Loucy (cell line): ENCODE results near the gene SLC18A3.

Experiments used
- H2AFZ ChIP-seq: fragments of 200-600 bp; sonication (generic); 2 replicates; pipeline ENCODE4 v1.6.0; 2016; ENCODE audit warnings: antibody characterized with exemption, mild to moderate bottlenecking, low read length, moderate library complexity
- H3F3A ChIP-seq: fragments of 200-600 bp; 2 replicates; pipeline ENCODE4 v1.6.0; 2016; ENCODE audit warnings: antibody characterized with exemption, low read depth, mild to moderate bottlenecking
- H3K27me3 ChIP-seq: fragments of 200-600 bp; sonication (generic); 2 replicates; pipeline ENCODE4 v1.6.1; 2014; ENCODE audit warnings: low read length, mild to moderate bottlenecking; ENCODE audit not compliant: insufficient read depth, poor library complexity, severe bottlenecking
- H3K36me3 ChIP-seq: fragments of 200-600 bp; sonication (generic); 2 replicates; pipeline ENCODE4 v1.6.1; 2016; ENCODE audit warnings: low read length; ENCODE audit not compliant: insufficient read depth
- H3K4me1 ChIP-seq: fragments of 200-600 bp; sonication (generic); 2 replicates; pipeline ENCODE4 v1.5.1; 2014; ENCODE audit warnings: low read length, mild to moderate bottlenecking; ENCODE audit not compliant: insufficient read depth, poor library complexity, severe bottlenecking
- H3K4me2 ChIP-seq: fragments of 200-600 bp; sonication (generic); 2 replicates; pipeline ENCODE4 v1.6.0; 2014; ENCODE audit warnings: antibody characterized with exemption, low read length, low read depth, mild to moderate bottlenecking; ENCODE audit not compliant: poor library complexity, severe bottlenecking
- H3K4me3 ChIP-seq: fragments of 200-600 bp; sonication (generic); 2 replicates; pipeline ENCODE4 v1.5.1; 2014; ENCODE audit warnings: low read length, mild to moderate bottlenecking, mixed read lengths; ENCODE audit not compliant: poor library complexity, severe bottlenecking
- H3K79me2 ChIP-seq: fragments of 200-600 bp; sonication (generic); 2 replicates; pipeline ENCODE4 v1.6.1; 2014; ENCODE audit warnings: low read length; ENCODE audit not compliant: insufficient read depth
- H3K9ac ChIP-seq: fragments of 200-600 bp; sonication (generic); 2 replicates; pipeline ENCODE4 v1.6.0; 2014; ENCODE audit warnings: mild to moderate bottlenecking, low read depth, low read length, moderate library complexity; ENCODE audit not compliant: poor library complexity, severe bottlenecking
- H3K9me2 ChIP-seq: fragments of 200-600 bp; sonication (generic); replicated peaks from 2 replicates; pipeline ENCODE4 v1.6.1; 2016; ENCODE audit warnings: low read depth, low read length, mixed read lengths
- H3K9me3 ChIP-seq: fragments of 200-600 bp; sonication (generic); 2 replicates; pipeline ENCODE4 v1.6.1; 2014; ENCODE audit warnings: mild to moderate bottlenecking, antibody characterized with exemption, low read length, low read depth; ENCODE audit not compliant: insufficient read depth
- H4K20me1 ChIP-seq: fragments of 200-600 bp; sonication (generic); 2 replicates; pipeline ENCODE4 v1.6.0; 2014; ENCODE audit warnings: antibody characterized with exemption, low read length, mild to moderate bottlenecking; ENCODE audit not compliant: insufficient read depth, poor library complexity, severe bottlenecking
- CTCF ChIP-seq: fragments of 200-600 bp; sonication (generic); conservative IDR thresholded peaks from 2 replicates; pipeline ENCODE4 v1.5.1; 2014; ENCODE audit warnings: mild to moderate bottlenecking, antibody characterized with exemption, low read length
- EZH2phosphoT487 ChIP-seq: fragments of 200-600 bp; IDR thresholded peaks from 2 replicates; pipeline ENCODE4 v1.6.1; 2018; ENCODE audit warnings: antibody characterized with exemption, mild to moderate bottlenecking, moderate library complexity, borderline replicate concordance

Gene SLC18A3

GRCh38 chr10:49594594-49594993 lies 15.5 kb upstream of the SLC18A3 start:
- no peaks in the 10 kb centered on the region for H4K20me1 ChIP-seq
- TF ChIP-seq EZH2phosphoT487 (no peak), CTCF (peak; percentile 96)
- H3F3A ChIP-seq = no peaks in the 10 kb centered on the region
- no peaks in the 10 kb centered on the region for H3K9me3 ChIP-seq
- H3K27me3 ChIP-seq = no peaks in the 10 kb centered on the region
- no peak overlapping the region for H3K4me3 ChIP-seq
- no peaks in the 10 kb centered on the region for H3K79me2 ChIP-seq
- H3K4me2 ChIP-seq = no peak overlapping the region
- H3K36me3 ChIP-seq = no peaks in the 10 kb centered on the region
- no peak overlapping the region for H2AFZ ChIP-seq
- H3K9me2 ChIP-seq = no peaks in the 10 kb centered on the region
- H3K9ac ChIP-seq = no peak overlapping the region
- H3K4me1 ChIP-seq = no peaks in the 10 kb centered on the region

GRCh38 chr10:49595003-49595712 lies 15.0 kb upstream of the SLC18A3 start:
- no peaks in the 10 kb centered on the region for H3F3A ChIP-seq
- H3K79me2 ChIP-seq = no peaks in the 10 kb centered on the region
- no peaks in the 10 kb centered on the region for H3K9me2 ChIP-seq
- no peaks in the 10 kb centered on the region for H3K36me3 ChIP-seq
- H4K20me1 ChIP-seq = no peaks in the 10 kb centered on the region
- H3K4me1 ChIP-seq = no peaks in the 10 kb centered on the region
- H3K4me3 ChIP-seq = no peak overlapping the region
- H2AFZ ChIP-seq = no peak overlapping the region
- H3K9me3 ChIP-seq = no peaks in the 10 kb centered on the region
- H3K9ac ChIP-seq = no peak overlapping the region
- H3K27me3 ChIP-seq = no peaks in the 10 kb centered on the region
- TF ChIP-seq EZH2phosphoT487 (no peak), CTCF (no peak)
- no peak overlapping the region for H3K4me2 ChIP-seq

- Histone ChIP-seq H3K9ac (no peak overlapping the region), H3K9me2 (no peaks in the 10 kb centered on the region), H3K4me3 (no peak overlapping the region), H3K4me2 (no peak overlapping the region), H3K9me3 (no peaks in the 10 kb centered on the region), H4K20me1 (no peaks in the 10 kb centered on the region), H3K4me1 (no peaks in the 10 kb centered on the region), H3K27me3 (no peaks in the 10 kb centered on the region), H2AFZ (no peak overlapping the region), H3K79me2 (no peaks in the 10 kb centered on the region), H3F3A (no peaks in the 10 kb centered on the region), H3K36me3 (no peaks in the 10 kb centered on the region)
- TF ChIP-seq EZH2phosphoT487 (no peak), CTCF (no peak)
Observed at GRCh38 chr10:49595713-49596492, 14.2 kb upstream of the SLC18A3 start.
